Ammon's horn (tissue), 1 donor: ENCODE measurements around the gene KRT17.
"Not testable (repeated sequence)": the region's sequence is repeated elsewhere in the genome, so short reads cannot be mapped to it uniquely, and the experiment has no call there.

ENCODE experiments used
- DNase-seq: peaks from one replicate; pipeline ENCODE4 v3.0.0-alpha.2; 2016; ENCODE audit warnings: low spot score

KRT17 gene

GRCh38 chr17:41633556-41634199 lies 9.3 kb upstream of the KRT17 start:
- no peak for DNase-seq

GRCh38 chr17:41632482-41633105 lies 8.2 kb upstream of the KRT17 start:
- DNase-seq, result no peak

- no peak for DNase-seq
These were observed 7.5 kb upstream of the KRT17 start for GRCh38 chr17:41631898-41632285.

GRCh38 chr17:41631025-41631897 lies 6.9 kb upstream of the KRT17 start:
- DNase-seq, result no peak

GRCh38 chr17:41629826-41630670 lies 5.7 kb upstream of the KRT17 start:
- no peak for DNase-seq

GRCh38 chr17:41629316-41629715 lies 4.9 kb upstream of the KRT17 start:
- no peak for DNase-seq

- DNase-seq, result not testable (repeated sequence)
These were observed 4.4 kb upstream of the KRT17 start for GRCh38 chr17:41628621-41629255.

- DNase-seq, result not testable (repeated sequence)
These were observed 3.6 kb upstream of the KRT17 start for GRCh38 chr17:41628073-41628370.

GRCh38 chr17:41627316-41628072 lies 3.1 kb upstream of the KRT17 start:
- DNase-seq, result no peak

- DNase-seq, result not testable (repeated sequence)
These were observed 2.5 kb upstream of the KRT17 start for GRCh38 chr17:41626914-41627295.

GRCh38 chr17:41626028-41626913 lies 1.9 kb upstream of the KRT17 start:
- DNase-seq, result not testable (repeated sequence)

GRCh38 chr17:41625602-41626001 lies 1.2 kb upstream of the KRT17 start:
- no peak for DNase-seq

GRCh38 chr17:41623184-41623861 lies 1.1 kb downstream of the KRT17 start:
- DNase-seq, result not testable (repeated sequence)

- not testable (repeated sequence) for DNase-seq
These were observed 1.8 kb downstream of the KRT17 start for GRCh38 chr17:41622340-41623183.

- no peak for DNase-seq
These were observed 2.5 kb downstream of the KRT17 start for GRCh38 chr17:41621916-41622315.

GRCh38 chr17:41621435-41621817 lies 2.9 kb downstream of the KRT17 start:
- DNase-seq, result not testable (repeated sequence)

GRCh38 chr17:41620583-41621434 lies 3.6 kb downstream of the KRT17 start:
- DNase-seq, result no peak
